ENCODE results near the gene KRTAP6-3. TPM values are rescaled to one million over a fixed set of nuclear protein-coding genes. Genes with fewer than 3 reads are reported as not detected.

Gene KRTAP6-3
- total and polyA plus RNA-seq, 2 of the 8 experiments (the other 6 are each of a cell fraction or from before 2014, with no cell fraction given) = not detected

- Histone ChIP-seq H3K36me3 (ENCODE audit: control insufficient read depth in 2 of 4, insufficient read depth in 4 of 4, low read length in 3 of 4) (no peaks in the 10 kb centered on the region), H3K9me3 (ENCODE audit: insufficient read depth in 2 of 2, low read depth in 1 of 2, low read length in 1 of 2) (no peaks in the 10 kb centered on the region), H2BK12ac (ENCODE audit: low read depth, low read length) (no peak within 1 kb of the TSS), H3K79me2 (ENCODE audit: control insufficient read depth in 1 of 2, insufficient read depth in 2 of 2, low read length in 2 of 2) (no peaks in the 10 kb centered on the region), H2AK5ac (ENCODE audit: low read depth, low read length) (no peak within 1 kb of the TSS), H2BK15ac (ENCODE audit: low read length) (no peak within 1 kb of the TSS), H3K27ac (ENCODE audit: low read depth, low read length) (no peak within 1 kb of the TSS), H2BK20ac (ENCODE audit: low read length) (no peak within 1 kb of the TSS), H4K8ac (ENCODE audit: extremely low read depth, insufficient read depth, low read length) (no peak within 1 kb of the TSS), H3K4ac (replicated peaks; ENCODE audit: insufficient read length, low read depth, low read length) (no peak within 1 kb of the TSS), H2BK120ac (replicated peaks; ENCODE audit: low read depth, low read length) (no peak within 1 kb of the TSS), H4K20me1 (replicated peaks in 1 of 2; ENCODE audit: control insufficient read depth in 1 of 2, insufficient read depth in 2 of 2, low read length in 2 of 2) (no peaks in the 10 kb centered on the region), H4K5ac (ENCODE audit: insufficient read length, low read depth, low read length) (no peak within 1 kb of the TSS), H3K9ac (replicated peaks in 1 of 4; ENCODE audit: extremely low read depth in 1 of 4, low read depth in 3 of 4, low read length in 3 of 4) (no peak within 1 kb of the TSS), H4K91ac (replicated peaks; ENCODE audit: insufficient read length, low read length) (no peak within 1 kb of the TSS), H2BK5ac (ENCODE audit: low read depth, low read length) (no peak within 1 kb of the TSS), H3K23ac (ENCODE audit: insufficient read length) (no peak within 1 kb of the TSS), H3K18ac (ENCODE audit: extremely low read depth, low read length) (no peak within 1 kb of the TSS), H3K4me1 (replicated peaks in 1 of 4; ENCODE audit: control insufficient read depth in 3 of 4, insufficient read depth in 4 of 4, low read length in 3 of 4) (no peaks in the 10 kb centered on the region), H3K14ac (ENCODE audit: insufficient read length) (no peak within 1 kb of the TSS), H3K56ac (replicated peaks; ENCODE audit: insufficient read length, low read depth, low read length) (no peak within 1 kb of the TSS), H3K4me2 (ENCODE audit: insufficient read depth in 1 of 2, low read depth in 2 of 2, low read length in 2 of 2) (no peak within 1 kb of the TSS), H2AFZ (ENCODE audit: low read length) (no peak within 1 kb of the TSS), H3K27me3 (replicated peaks in 1 of 4; ENCODE audit: control insufficient read depth in 3 of 4, extremely low read depth in 1 of 4, insufficient read depth in 3 of 4, low read length in 3 of 4) (no peaks in the 10 kb centered on the region), H3K4me3 (ENCODE audit: extremely low read depth in 1 of 4, insufficient read depth in 2 of 4, low read depth in 3 of 4, low read length in 4 of 4) (no peak within 1 kb of the TSS), H3K23me2 (ENCODE audit: low read depth, low read length) (no peaks in the 10 kb centered on the region), H3K79me1 (ENCODE audit: low read depth, low read length) (no peaks in the 10 kb centered on the region)
- ChIA-PET CTCF (ENCODE audit: partially characterized antibody) (interaction anchor here (0.7 kb wide), 1 partner anchor 655 kb away, joined by 3 read pairs; no protein-coding TSS in a partner anchor), POLR2A (ENCODE audit: partially characterized antibody) (no interaction called here)
- TF ChIP-seq SAP30 (IDR thresholded peaks at IDR 0.05; ENCODE audit: insufficient read depth, insufficient replicate concordance, low read length) (no peak), RFX5 (IDR thresholded peaks at IDR 0.05; ENCODE audit: borderline replicate concordance, low read depth, low read length) (no peak), ATF3 (IDR thresholded peaks at IDR 0.05; ENCODE audit: insufficient read depth, low read depth, low read length) (no peak), RAD21 (IDR thresholded peaks at IDR 0.05 in 1 of 2, conservative IDR thresholded peaks at IDR 0.05 in 1 of 2; ENCODE audit: low read depth in 2 of 2, low read length in 2 of 2) (no peak), KDM1A (IDR thresholded peaks at IDR 0.05; ENCODE audit: borderline replicate concordance, low read length) (no peak), SRF (IDR thresholded peaks at IDR 0.05; ENCODE audit: low read depth, low read length) (no peak), FOSL1 (IDR thresholded peaks at IDR 0.05; ENCODE audit: insufficient read depth, low read depth, low read length) (no peak), CHD1 (IDR thresholded peaks at IDR 0.05; ENCODE audit: low read depth, low read length) (no peak), TAF1 (IDR thresholded peaks at IDR 0.05; ENCODE audit: low read depth, low read length) (no peak), JUND (IDR thresholded peaks at IDR 0.05; ENCODE audit: low read length) (no peak), GABPA (IDR thresholded peaks at IDR 0.05; ENCODE audit: borderline replicate concordance, insufficient read depth, low read length) (no peak)
- 0% methylated on average over 1 of the region's 1 CpG; no CpG with 5 or more reads in 1 of the 2 experiments for WGBS, 2 experiments (ENCODE audit: extremely low coverage in 1 of 2, insufficient coverage in 1 of 2, insufficient read length in 1 of 2, insufficient replicate concordance in 2 of 2, low coverage in 1 of 2, low lambda C conversion rate in 2 of 2, missing lambda C conversion rate in 1 of 2)
- DNase-seq (ENCODE audit: low read depth in 1 of 2, low spot score in 2 of 2) = no peak
- FAIRE-seq = no peak
These were observed 8.5 kb downstream of the KRTAP6-3 start, which contains the start of gene KRTAP22-1 for GRCh38 chr21:30600787-30601186. KRTAP22-1 (plus strand) TSS chr21:30601087.

Measured in H1 (cell line).